ENCODE data around the gene COL7A1.

Gene COL7A1

GRCh38 chr3:48630833-48631232 is 35.7 kb upstream of the COL7A1 start:
- Histone ChIP-seq H3K9ac (ENCODE audit: low read length) (no peak overlapping the region), H3K27me3 (ENCODE audit: control insufficient read depth, insufficient read depth, low read length) (no peaks in the 10 kb centered on the region), H3K36me3 (ENCODE audit: control insufficient read depth, insufficient read depth, low read length) (peaks cover 29% of the 10 kb centered on the region), H3K4me3 (ENCODE audit: low read length) (no peak overlapping the region), H3K27ac (ENCODE audit: low read depth, low read length) (no peak overlapping the region), H3K4me1 (ENCODE audit: control insufficient read depth, insufficient read depth, low read length) (no peaks in the 10 kb centered on the region)

- H3K4me1 ChIP-seq (ENCODE audit: control insufficient read depth, insufficient read depth, low read length), result no peaks in the 10 kb centered on the region
- no peak overlapping the region for H3K4me3 ChIP-seq (ENCODE audit: low read length)
- no peaks in the 10 kb centered on the region for H3K27me3 ChIP-seq (ENCODE audit: control insufficient read depth, insufficient read depth, low read length)
- no peak overlapping the region for H3K27ac ChIP-seq (ENCODE audit: low read depth, low read length)
- H3K9ac ChIP-seq (ENCODE audit: low read length), result no peak overlapping the region
- peaks cover 29% of the 10 kb centered on the region for H3K36me3 ChIP-seq (ENCODE audit: control insufficient read depth, insufficient read depth, low read length)
Measured at GRCh38 chr3:48630407-48630806, 35.3 kb upstream of the COL7A1 start.

- Histone ChIP-seq H3K27me3 (ENCODE audit: control insufficient read depth, insufficient read depth, low read length) (no peaks in the 10 kb centered on the region), H3K9ac (ENCODE audit: low read length) (no peak overlapping the region), H3K4me3 (ENCODE audit: low read length) (no peak overlapping the region), H3K36me3 (ENCODE audit: control insufficient read depth, insufficient read depth, low read length) (peaks cover 29% of the 10 kb centered on the region), H3K27ac (ENCODE audit: low read depth, low read length) (no peak overlapping the region), H3K4me1 (ENCODE audit: control insufficient read depth, insufficient read depth, low read length) (no peaks in the 10 kb centered on the region)
Measured at GRCh38 chr3:48629894-48630293, 34.8 kb upstream of the COL7A1 start.

- Histone ChIP-seq H3K36me3 (ENCODE audit: control insufficient read depth, insufficient read depth, low read length) (peaks cover 29% of the 10 kb centered on the region), H3K9ac (ENCODE audit: low read length) (no peak overlapping the region), H3K4me3 (ENCODE audit: low read length) (no peak overlapping the region), H3K27me3 (ENCODE audit: control insufficient read depth, insufficient read depth, low read length) (no peaks in the 10 kb centered on the region), H3K27ac (ENCODE audit: low read depth, low read length) (no peak overlapping the region), H3K4me1 (ENCODE audit: control insufficient read depth, insufficient read depth, low read length) (no peaks in the 10 kb centered on the region)
Measured at GRCh38 chr3:48628277-48629017, 33.3 kb upstream of the COL7A1 start.

- peaks cover 16% of the 10 kb centered on the region for H3K36me3 ChIP-seq (ENCODE audit: control insufficient read depth, insufficient read depth, low read length)
- H3K27ac ChIP-seq (ENCODE audit: low read depth, low read length), result no peak overlapping the region
Measured at GRCh38 chr3:48625600-48625999, 30.5 kb upstream of the COL7A1 start.

GRCh38 chr3:48624767-48625166 is 29.6 kb upstream of the COL7A1 start:
- Histone ChIP-seq H3K4me3 (ENCODE audit: low read length) (no peak overlapping the region), H3K27me3 (ENCODE audit: control insufficient read depth, insufficient read depth, low read length) (no peaks in the 10 kb centered on the region), H3K36me3 (ENCODE audit: control insufficient read depth, insufficient read depth, low read length) (peaks cover 11% of the 10 kb centered on the region), H3K9ac (ENCODE audit: low read length) (no peak overlapping the region), H3K27ac (ENCODE audit: low read depth, low read length) (no peak overlapping the region), H3K4me1 (ENCODE audit: control insufficient read depth, insufficient read depth, low read length) (no peaks in the 10 kb centered on the region)

More at GRCh38 chr3:48625600-48625999, 30.5 kb upstream of the COL7A1 start:
- no peaks in the 10 kb centered on the region for H3K4me1 ChIP-seq (ENCODE audit: control insufficient read depth, insufficient read depth, low read length)
- H3K4me3 ChIP-seq (ENCODE audit: low read length), result no peak overlapping the region
- H3K9ac ChIP-seq (ENCODE audit: low read length), result no peak overlapping the region
- H3K27me3 ChIP-seq (ENCODE audit: control insufficient read depth, insufficient read depth, low read length), result no peaks in the 10 kb centered on the region

GRCh38 chr3:48623851-48624547 is 28.9 kb upstream of the COL7A1 start:
- Histone ChIP-seq H3K27me3 (ENCODE audit: control insufficient read depth, insufficient read depth, low read length) (no peaks in the 10 kb centered on the region), H3K36me3 (ENCODE audit: control insufficient read depth, insufficient read depth, low read length) (peaks cover 10% of the 10 kb centered on the region), H3K9ac (ENCODE audit: low read length) (no peak overlapping the region), H3K27ac (ENCODE audit: low read depth, low read length) (no peak overlapping the region), H3K4me1 (ENCODE audit: control insufficient read depth, insufficient read depth, low read length) (no peaks in the 10 kb centered on the region), H3K4me3 (ENCODE audit: low read length) (no peak overlapping the region)

GRCh38 chr3:48621461-48621869 is 26.3 kb upstream of the COL7A1 start, which contains the start of gene TMEM89:
TSS of gene TMEM89 (minus strand) at chr3:48621769. CDS start at chr3:48621756, 13 bp downstream.
- Histone ChIP-seq H3K9ac (ENCODE audit: low read length) (no peak within 1 kb of the TSS), H3K27me3 (ENCODE audit: control insufficient read depth, insufficient read depth, low read length) (no peaks in the 10 kb centered on the region), H3K27ac (ENCODE audit: low read depth, low read length) (no peak within 1 kb of the TSS), H3K4me3 (ENCODE audit: low read length) (no peak within 1 kb of the TSS), H3K36me3 (ENCODE audit: control insufficient read depth, insufficient read depth, low read length) (no peaks in the 10 kb centered on the region), H3K4me1 (ENCODE audit: control insufficient read depth, insufficient read depth, low read length) (no peaks in the 10 kb centered on the region)

GRCh38 chr3:48619541-48620524 is 24.7 kb upstream of the COL7A1 start:
- H3K9ac ChIP-seq (ENCODE audit: low read length), result no peak overlapping the region
- peak overlapping the region; percentile 4 for H3K4me3 ChIP-seq (ENCODE audit: low read length)
- no peaks in the 10 kb centered on the region for H3K4me1 ChIP-seq (ENCODE audit: control insufficient read depth, insufficient read depth, low read length)
- H3K36me3 ChIP-seq (ENCODE audit: control insufficient read depth, insufficient read depth, low read length), result no peaks in the 10 kb centered on the region
- H3K27ac ChIP-seq (ENCODE audit: low read depth, low read length), result no peak overlapping the region
- no peaks in the 10 kb centered on the region for H3K27me3 ChIP-seq (ENCODE audit: control insufficient read depth, insufficient read depth, low read length)

GRCh38 chr3:48617559-48617958 is 22.4 kb upstream of the COL7A1 start:
- Histone ChIP-seq H3K9ac (ENCODE audit: low read length) (no peak overlapping the region), H3K27ac (ENCODE audit: low read depth, low read length) (no peak overlapping the region), H3K4me3 (ENCODE audit: low read length) (no peak overlapping the region), H3K27me3 (ENCODE audit: control insufficient read depth, insufficient read depth, low read length) (no peaks in the 10 kb centered on the region), H3K4me1 (ENCODE audit: control insufficient read depth, insufficient read depth, low read length) (no peaks in the 10 kb centered on the region), H3K36me3 (ENCODE audit: control insufficient read depth, insufficient read depth, low read length) (no peaks in the 10 kb centered on the region)

- Histone ChIP-seq H3K27me3 (ENCODE audit: control insufficient read depth, insufficient read depth, low read length) (no peaks in the 10 kb centered on the region), H3K4me3 (ENCODE audit: low read length) (no peak overlapping the region), H3K36me3 (ENCODE audit: control insufficient read depth, insufficient read depth, low read length) (no peaks in the 10 kb centered on the region), H3K4me1 (ENCODE audit: control insufficient read depth, insufficient read depth, low read length) (no peaks in the 10 kb centered on the region), H3K27ac (ENCODE audit: low read depth, low read length) (no peak overlapping the region), H3K9ac (ENCODE audit: low read length) (no peak overlapping the region)
Measured at GRCh38 chr3:48614044-48614443, 18.9 kb upstream of the COL7A1 start.

- H3K4me3 ChIP-seq (ENCODE audit: low read length), result no peak overlapping the region
- H3K27ac ChIP-seq (ENCODE audit: low read depth, low read length), result no peak overlapping the region
- peaks cover 8% of the 10 kb centered on the region for H3K4me1 ChIP-seq (ENCODE audit: control insufficient read depth, insufficient read depth, low read length)
- H3K9ac ChIP-seq (ENCODE audit: low read length), result no peak overlapping the region
- H3K36me3 ChIP-seq (ENCODE audit: control insufficient read depth, insufficient read depth, low read length), result no peaks in the 10 kb centered on the region
- no peaks in the 10 kb centered on the region for H3K27me3 ChIP-seq (ENCODE audit: control insufficient read depth, insufficient read depth, low read length)
Measured at GRCh38 chr3:48612309-48612708, 17.2 kb upstream of the COL7A1 start.
